Caco-2 (cell line): ENCODE results near the gene OCEL1. TPM values are rescaled to one million over a fixed set of nuclear protein-coding genes. Genes with fewer than 3 reads are reported as not detected.

Source experiments
- BruUV-seq: library from RNA; stranded (reverse); fragments of 400-500 nt; replicated peaks from 2 replicates; lab custom pipeline; 2021; lab: Mats Ljungman, UMichigan
- CTCF ChIA-PET: fragments of 300-600 bp; sonication (Branson Sonifier 250); formaldehyde crosslinking; loops from one replicate; lab custom pipeline; 2022; ENCODE audit warnings: antibody characterized with exemption; lab: Charles Lee
- POLR2A ChIA-PET: fragments of 300-600 bp; sonication (Branson Sonifier 250); formaldehyde crosslinking; loops from one replicate; lab custom pipeline; 2022; ENCODE audit warnings: antibody characterized with exemption; lab: Charles Lee
- DNase-seq, 2 experiments: peaks; one replicate each; pipeline versions ENCODE4 v3.0.0 to v3.0.0-alpha.2; 2020 to 2022
- H3K27me3 ChIP-seq: replicated peaks from 2 replicates; pipeline ENCODE4 v1.6.0; 2011; ENCODE audit warnings: low read length; ENCODE audit not compliant: control insufficient read depth, insufficient read depth
- H3K36me3 ChIP-seq: 2 replicates; pipeline ENCODE4 v1.5.1; 2011; ENCODE audit warnings: low read length; ENCODE audit not compliant: control insufficient read depth, insufficient read depth
- H3K4me1 ChIP-seq: fragments of 250-450 bp; sonication (Bioruptor Pico); 2 replicates; pipeline ENCODE4 v1.5.1; 2020; ENCODE audit warnings: mild to moderate bottlenecking
- H3K4me3 ChIP-seq: 2 replicates; pipeline ENCODE4 v1.5.1; 2011; ENCODE audit warnings: low read depth, mild to moderate bottlenecking, control low read depth, low read length
- H3K9me3 ChIP-seq: fragments of 250-450 bp; sonication (Bioruptor Pico); 2 replicates; pipeline ENCODE4 v1.5.1; 2020; ENCODE audit warnings: mild to moderate bottlenecking, moderate library complexity
- H3K27ac Mint-ChIP-seq: one replicate; pipeline ENCODE4 v1.8.0; 2022; ENCODE audit warnings: mixed read lengths; ENCODE audit not compliant: unreplicated experiment
- H3K27me3 Mint-ChIP-seq: one replicate; pipeline ENCODE4 v1.8.0; 2022; ENCODE audit warnings: mixed read lengths; ENCODE audit not compliant: insufficient read depth, unreplicated experiment
- H3K36me3 Mint-ChIP-seq: one replicate; pipeline ENCODE4 v1.8.0; 2022; ENCODE audit warnings: mild to moderate bottlenecking, mixed read lengths; ENCODE audit not compliant: insufficient read depth, unreplicated experiment
- H3K4me1 Mint-ChIP-seq: one replicate; pipeline ENCODE4 v1.8.0; 2022; ENCODE audit warnings: low read depth, mixed read lengths; ENCODE audit not compliant: unreplicated experiment
- H3K4me3 Mint-ChIP-seq: one replicate; pipeline ENCODE4 v1.8.0; 2022; ENCODE audit warnings: mild to moderate bottlenecking, moderate library complexity, mixed read lengths; ENCODE audit not compliant: unreplicated experiment
- H3K9me3 Mint-ChIP-seq: one replicate; pipeline ENCODE4 v1.8.0; 2022; ENCODE audit warnings: mixed read lengths; ENCODE audit not compliant: unreplicated experiment
- intact Hi-C: fragments of 100-400 bp; cut with micrococcal nuclease; formaldehyde crosslinking; loops from one replicate; pipeline ENCODE4 v1.10.0; 2022; ENCODE audit not compliant: unreplicated experiment
- total RNA-seq: library from RNA; stranded (reverse); gene quantifications from 2 replicates; pipeline ENCODE4 v1.2.3, GENCODE V29; 2022
- TF ChIP-seq, protein P1 (sequence below), 2 experiments: fragments of 200-600 bp in 1 of 2; IDR thresholded peaks; 1 replicate in 1 of 2; 2 replicates in 1 of 2; pipeline versions ENCODE4 v1.5.1 to v1.8.0; 2011 to 2022; ENCODE audit warnings: antibody characterized with exemption in 1 of 2, control low read depth in 1 of 2, inconsistent platforms in 1 of 2, low read depth in 1 of 2, low read length in 1 of 2, mild to moderate bottlenecking in 1 of 2, moderate library complexity in 1 of 2; ENCODE audit not compliant: insufficient read depth in 1 of 2, severe bottlenecking in 1 of 2, unreplicated experiment in 1 of 2

The OCEL1 gene
- total RNA-seq, 1 experiment from 2014 or later, result 14.9 TPM

DNA sequence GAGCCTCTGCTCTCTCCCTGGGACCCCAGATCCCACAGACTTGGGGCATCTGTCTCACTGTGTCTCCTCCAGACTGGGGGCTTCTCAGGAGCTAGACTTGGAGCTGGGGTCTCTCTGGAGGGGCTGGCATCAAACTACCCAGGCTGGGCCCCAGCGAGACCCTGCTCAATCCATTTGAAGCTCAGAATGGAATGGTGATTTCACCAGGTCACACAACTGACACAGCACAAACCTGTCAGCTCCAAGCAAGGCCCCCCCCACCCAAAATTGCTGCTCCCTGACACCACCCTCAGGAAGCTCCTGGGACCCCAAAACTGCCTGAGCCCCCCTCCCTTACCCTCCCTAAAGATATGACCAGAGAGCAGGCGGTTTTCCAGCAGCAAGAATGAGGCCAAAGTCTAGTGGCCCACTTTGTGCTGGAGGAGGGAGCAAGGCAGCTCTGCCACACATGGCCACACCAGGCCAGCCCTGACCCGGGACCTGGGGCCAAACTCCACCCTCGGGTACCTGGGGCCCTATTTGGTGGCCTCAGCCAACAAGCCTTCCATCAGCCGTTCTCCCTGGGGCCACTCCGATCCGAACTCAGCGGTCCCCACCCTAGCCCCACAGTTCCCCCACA, 17.3 kb downstream of the OCEL1 start:
- H3K9me3 Mint-ChIP-seq, result no peaks in the 10 kb centered on the region
- no peaks in the 10 kb centered on the region for H3K27me3 Mint-ChIP-seq
- H3K4me3 ChIP-seq, result peak overlapping the region; percentile 78
- no peaks in the 10 kb centered on the region for H3K27me3 ChIP-seq
- no peaks in the 10 kb centered on the region for H3K9me3 ChIP-seq
- peak overlapping the region; percentile 94 for H3K4me3 Mint-ChIP-seq
- H3K36me3 Mint-ChIP-seq, result peaks cover 65% of the 10 kb centered on the region
- intact Hi-C loops, result no loop called here
- DNase-seq, result peak in 1 of 2 experiments; percentile 51
- POLR2A ChIA-PET, result interaction anchor here (1.2 to 1.9 kb wide), 2 partner anchors 16 to 17 kb away, joined by 3 to 5 read pairs; partner anchors contain the start of gene OCEL1
- H3K27ac Mint-ChIP-seq, result peak overlapping the region; percentile 87
- H3K36me3 ChIP-seq, result no peaks in the 10 kb centered on the region; the same call in 1 of the 2 replicates
- peaks cover 57% of the 10 kb centered on the region for H3K4me1 ChIP-seq
- CTCF ChIA-PET, result interaction anchor here (1.1 kb wide), 1 partner anchor 16 kb away, joined by 3 read pairs; no protein-coding TSS in a partner anchor
- TF ChIP-seq, protein P1, sequence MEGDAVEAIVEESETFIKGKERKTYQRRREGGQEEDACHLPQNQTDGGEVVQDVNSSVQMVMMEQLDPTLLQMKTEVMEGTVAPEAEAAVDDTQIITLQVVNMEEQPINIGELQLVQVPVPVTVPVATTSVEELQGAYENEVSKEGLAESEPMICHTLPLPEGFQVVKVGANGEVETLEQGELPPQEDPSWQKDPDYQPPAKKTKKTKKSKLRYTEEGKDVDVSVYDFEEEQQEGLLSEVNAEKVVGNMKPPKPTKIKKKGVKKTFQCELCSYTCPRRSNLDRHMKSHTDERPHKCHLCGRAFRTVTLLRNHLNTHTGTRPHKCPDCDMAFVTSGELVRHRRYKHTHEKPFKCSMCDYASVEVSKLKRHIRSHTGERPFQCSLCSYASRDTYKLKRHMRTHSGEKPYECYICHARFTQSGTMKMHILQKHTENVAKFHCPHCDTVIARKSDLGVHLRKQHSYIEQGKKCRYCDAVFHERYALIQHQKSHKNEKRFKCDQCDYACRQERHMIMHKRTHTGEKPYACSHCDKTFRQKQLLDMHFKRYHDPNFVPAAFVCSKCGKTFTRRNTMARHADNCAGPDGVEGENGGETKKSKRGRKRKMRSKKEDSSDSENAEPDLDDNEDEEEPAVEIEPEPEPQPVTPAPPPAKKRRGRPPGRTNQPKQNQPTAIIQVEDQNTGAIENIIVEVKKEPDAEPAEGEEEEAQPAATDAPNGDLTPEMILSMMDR (IDR thresholded peaks at IDR 0.05; ENCODE audit: insufficient read depth in 1 of 2, low read depth in 1 of 2, low read length in 1 of 2, severe bottlenecking in 1 of 2, unreplicated experiment in 1 of 2), result no peak
- BruUV-seq, result no TSS peak
- H3K4me1 Mint-ChIP-seq, result peaks cover 30% of the 10 kb centered on the region

DNA sequence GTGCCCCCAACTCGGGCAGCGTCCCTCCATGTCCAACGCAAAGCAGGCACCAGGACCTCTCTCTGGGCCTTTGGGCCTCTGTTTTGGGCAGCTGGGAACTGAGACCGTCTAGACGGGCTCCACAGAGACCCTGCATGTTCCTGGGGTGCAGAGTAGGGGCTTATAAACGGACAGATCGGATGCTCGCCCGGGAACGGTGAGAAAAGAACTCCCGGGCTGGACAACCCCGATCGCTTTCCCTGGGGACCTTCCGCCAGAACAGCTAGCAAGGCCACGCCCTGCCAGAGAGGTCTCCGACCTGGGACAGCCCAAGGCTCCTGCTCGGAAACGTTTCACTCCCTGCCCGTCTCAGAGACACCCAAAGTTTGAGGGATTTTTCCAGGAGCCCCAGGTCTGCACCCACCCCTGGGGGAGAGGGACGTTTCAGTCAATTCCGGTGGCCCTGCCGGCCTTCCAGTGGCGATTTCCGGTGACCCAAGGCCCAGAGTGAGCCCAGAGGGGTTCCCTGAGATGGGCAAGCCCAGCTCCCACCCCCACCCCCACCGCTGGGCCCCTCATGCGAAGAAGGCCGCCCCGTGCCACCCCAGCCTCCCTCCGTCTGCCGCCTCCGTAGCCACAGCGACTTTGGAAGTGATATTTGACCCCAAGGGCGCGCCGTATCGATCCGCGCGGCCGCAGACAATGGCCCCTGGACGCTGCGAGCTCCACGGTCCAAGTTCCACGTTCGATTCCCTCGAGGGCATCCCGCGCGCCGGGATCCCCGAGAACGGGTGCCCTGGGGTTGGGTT, 18.0 kb downstream of the OCEL1 start:
- Mint-ChIP-seq H3K36me3 (peaks cover 64% of the 10 kb centered on the region), H3K27me3 (no peaks in the 10 kb centered on the region), H3K4me1 (peaks cover 33% of the 10 kb centered on the region), H3K4me3 (peak overlapping the region; percentile 94), H3K27ac (peak overlapping the region; percentile 87), H3K9me3 (no peaks in the 10 kb centered on the region)
- Histone ChIP-seq H3K36me3 (no peaks in the 10 kb centered on the region), H3K4me3 (peak overlapping the region; percentile 78), H3K27me3 (no peaks in the 10 kb centered on the region), H3K4me1 (peaks cover 64% of the 10 kb centered on the region), H3K9me3 (no peaks in the 10 kb centered on the region)
- TSS peak; percentile 21 for BruUV-seq
- POLR2A ChIA-PET, result interaction anchor here (0.5 to 1.9 kb wide), 2 partner anchors 15 to 18 kb away, joined by 3 to 5 read pairs; partner anchors contain the start of gene OCEL1
- intact Hi-C loops, result no loop called here
- peak in 1 of 2 experiments; percentile 72 for DNase-seq
- CTCF ChIA-PET, result interaction anchor here (1.1 kb wide), 1 partner anchor 17 kb away, joined by 3 read pairs; no protein-coding TSS in a partner anchor
- TF ChIP-seq, protein P1 (IDR thresholded peaks at IDR 0.05; ENCODE audit: insufficient read depth in 1 of 2, low read depth in 1 of 2, low read length in 1 of 2, severe bottlenecking in 1 of 2, unreplicated experiment in 1 of 2), result no peak
